K562 (cell line): ENCODE measurements around the gene TMEM53. TPM values are rescaled to one million over a fixed set of nuclear protein-coding genes. Genes with fewer than 3 reads are reported as not detected.
A peak's percentile ranks its signal among the peaks of the same experiment; 100 is the strongest.

Experiments
- AFF4 ChIP-seq: sonication (generic); formaldehyde crosslinking; IDR thresholded peaks from 2 replicates; pipeline ENCODE4 v1.8.0; 2023; ENCODE audit warnings: mild to moderate bottlenecking, missing genetic modification reagents
- EGR1 ChIP-seq: fragments of 450-650 bp; conservative IDR thresholded peaks from 2 replicates; pipeline ENCODE4 v1.6.1; 2017; ENCODE audit warnings: mild to moderate bottlenecking
- HMGN3 ChIP-seq: IDR thresholded peaks from 2 replicates; pipeline ENCODE4 v1.6.1; 2011; ENCODE audit warnings: borderline replicate concordance, low read depth, mild to moderate bottlenecking, mixed read lengths, low read length; ENCODE audit not compliant: insufficient read length; ENCODE audit errors: extremely low read depth
- HMGXB4 ChIP-seq: sonication (generic); formaldehyde crosslinking; IDR thresholded peaks from 2 replicates; pipeline ENCODE4 v1.8.1; 2023; ENCODE audit warnings: mild to moderate bottlenecking, missing genetic modification reagents
- JUN ChIP-seq, 2 experiments: sonication (generic) in 1 of 2; formaldehyde crosslinking in 1 of 2; IDR thresholded peaks; 2 replicates each; pipeline versions ENCODE4 v1.6.1 to v1.8.0; 2012 to 2022; ENCODE audit warnings: borderline replicate concordance in 2 of 2, mild to moderate bottlenecking in 2 of 2, improper control_type of control experiment in 1 of 2, low read depth in 1 of 2, low read length in 1 of 2, missing genetic modification reagents in 1 of 2
- POLR2AphosphoS5 ChIP-seq: IDR thresholded peaks from 2 replicates; pipeline ENCODE4 v1.6.1; 2011; ENCODE audit warnings: mild to moderate bottlenecking, low read depth, low read length, moderate library complexity; ENCODE audit not compliant: control insufficient read depth, insufficient read depth
- REST ChIP-seq, 2 experiments: fragments of 450-650 bp; formaldehyde crosslinking in 1 of 2; IDR thresholded peaks; 2 replicates each; pipeline versions ENCODE4 v1.4.0 to v1.6.1; 2014 to 2020; ENCODE audit warnings: mild to moderate bottlenecking in 2 of 2, borderline replicate concordance in 1 of 2, low read depth in 1 of 2
- SIN3A ChIP-seq, 2 experiments: fragments of 150-350 bp in 1 of 2; IDR thresholded peaks; 2 replicates each; pipeline ENCODE4 v1.6.1; 2011 to 2016; ENCODE audit warnings: borderline replicate concordance in 2 of 2, low read depth in 2 of 2, low read length in 2 of 2, mild to moderate bottlenecking in 2 of 2, moderate library complexity in 2 of 2; ENCODE audit not compliant: control insufficient read depth in 1 of 2
- TARDBP ChIP-seq: fragments of 450-650 bp; IDR thresholded peaks from 2 replicates; pipeline ENCODE4 v1.6.1; 2016
- ZBTB7A ChIP-seq: IDR thresholded peaks from 2 replicates; pipeline ENCODE4 v1.6.1; 2011; ENCODE audit warnings: low read depth, mild to moderate bottlenecking, low read length, moderate library complexity, borderline replicate concordance; ENCODE audit not compliant: control insufficient read depth
- polyA plus RNA-seq, 8 experiments: library from polyadenylated mRNA; depleted of rRNA in 4 of 8; stranded (reverse) in 5 of 8; unstranded in 3 of 8; fragments of >200 nt; fragmentation: Nextera tagmentation in 2 of 8; fragmentation: Illumina TruSeq in 1 of 8; extraction: Ambion mirVana in 2 of 8; extraction: Trizol in 1 of 8; gene quantifications; 2 replicates each; pipeline versions ENCODE4 v1.2.1 to v1.2.3, GENCODE V29; 2011 to 2014; ENCODE audit warnings: inconsistent platforms in 1 of 8, missing spikeins in 1 of 8
- total RNA-seq, 7 experiments: library from RNA; depleted of rRNA in 6 of 7; stranded (reverse); fragments of >200 nt in 6 of 7; fragmentation: Illumina TruSeq in 2 of 7; extraction: Trizol in 2 of 7; gene quantifications; 2 replicates each; pipeline versions ENCODE4 v1.2.1 to v1.2.3, GENCODE V29; 2011 to 2021; ENCODE audit warnings: low replicate concordance in 1 of 7

TMEM53 gene
- total and polyA plus RNA-seq, 9 of the 15 experiments (the other 6 are each of a cell fraction or from before 2014, with no cell fraction given) = 0.23 to 3.7 (median 2.0) TPM

DNA sequence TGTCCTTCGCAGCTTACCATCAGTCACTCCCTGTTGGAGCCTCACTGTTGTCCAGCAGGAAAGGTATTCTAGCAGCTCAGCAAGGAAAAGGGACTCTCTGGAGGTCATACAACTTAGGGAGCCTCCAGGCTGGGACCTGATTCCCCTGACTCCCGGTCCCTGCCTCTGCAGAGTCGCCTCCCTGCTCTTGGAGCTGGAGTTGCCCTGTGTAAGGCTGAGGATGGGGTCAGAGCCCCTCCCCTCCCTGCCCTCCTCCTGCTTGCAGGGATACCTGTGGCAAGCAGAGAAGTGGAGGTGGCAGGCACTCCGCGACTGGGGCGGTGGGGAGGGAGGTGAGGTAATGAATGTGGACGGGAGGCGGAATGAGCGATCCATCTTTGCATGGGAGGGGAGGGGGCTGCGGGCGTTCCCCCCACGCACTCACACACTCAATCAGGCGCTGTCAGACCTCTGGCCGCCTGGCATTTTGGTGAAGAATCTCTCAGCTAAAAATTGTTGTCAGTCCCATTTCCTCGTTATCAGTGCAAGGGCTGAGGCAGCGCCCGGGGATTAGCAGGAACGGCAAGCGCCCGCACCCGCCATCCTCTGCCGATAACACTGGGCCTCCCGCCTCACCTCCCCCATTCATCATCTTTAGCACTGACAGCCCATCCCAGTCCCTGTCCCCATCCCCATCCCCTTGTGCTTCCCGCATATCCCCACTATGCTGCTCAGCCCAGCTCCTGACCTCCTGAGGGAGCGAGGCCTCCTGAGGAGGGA lies 64.3 kb downstream of the TMEM53 start (continued):
- no peak for TF ChIP-seq REST (IDR thresholded peaks at IDR 0.05; ENCODE audit: borderline replicate concordance)
- no peak for TF ChIP-seq REST (CRISPR knock-in tag; IDR thresholded peaks at IDR 0.05; ENCODE audit: low read depth)
- peak; percentile 67; the same call in 1 of the 2 replicates for TF ChIP-seq POLR2AphosphoS5
- peak; percentile 66 for TF ChIP-seq EGR1
- no peak for TF ChIP-seq TARDBP
- peak; percentile 94 for TF ChIP-seq HMGN3
- TF ChIP-seq SIN3A (IDR thresholded peaks at IDR 0.05; ENCODE audit: borderline replicate concordance in 2 of 2, control insufficient read depth in 1 of 2, low read depth in 2 of 2, low read length in 2 of 2) = no peak; a peak in 1 of 4 replicates
- peak; percentile 85; the same call in 1 of the 2 replicates for TF ChIP-seq ZBTB7A
- no peak for TF ChIP-seq HMGXB4 (CRISPR knock-in tag)
- TF ChIP-seq JUN (IDR thresholded peaks at IDR 0.05; ENCODE audit: borderline replicate concordance, low read depth, low read length) = no peak
- 0 out of 2 replicates have a peak, but pooled peaks have one; percentile 40 for TF ChIP-seq JUN (CRISPR knock-in tag; IDR thresholded peaks at IDR 0.05; ENCODE audit: borderline replicate concordance)
- no peak for TF ChIP-seq AFF4 (CRISPR knock-in tag)
